KMS-11 (cell line): ENCODE data around the gene WASF2.
"Not testable (repeated sequence)": the region's sequence is repeated elsewhere in the genome, so short reads cannot be mapped to it uniquely, and the experiment has no call there.

Experiments
- H2AFZ ChIP-seq: fragments of 200-600 bp; sonication (generic); 2 replicates; pipeline ENCODE4 v1.6.1; 2016; ENCODE audit warnings: antibody characterized with exemption, mixed run types, low read depth
- H3K27ac ChIP-seq: fragments of 200-600 bp; sonication (generic); 2 replicates; pipeline ENCODE4 v1.6.1; 2016; ENCODE audit warnings: mild to moderate bottlenecking, mixed run types
- H3K27me3 ChIP-seq: fragments of 200-600 bp; sonication (generic); 2 replicates; pipeline ENCODE4 v1.6.1; 2017; ENCODE audit warnings: mild to moderate bottlenecking, low read depth, mixed run types, moderate library complexity; ENCODE audit not compliant: insufficient read depth
- H3K36me3 ChIP-seq: fragments of 200-600 bp; sonication (generic); 2 replicates; pipeline ENCODE4 v1.6.1; 2017; ENCODE audit warnings: mild to moderate bottlenecking, mixed run types; ENCODE audit not compliant: insufficient read depth
- H3K4me1 ChIP-seq: fragments of 200-600 bp; sonication (generic); 2 replicates; pipeline ENCODE4 v1.6.1; 2016; ENCODE audit warnings: mild to moderate bottlenecking, low read depth, mixed run types; ENCODE audit not compliant: poor library complexity, severe bottlenecking
- H3K4me2 ChIP-seq: fragments of 200-600 bp; sonication (generic); 2 replicates; pipeline ENCODE4 v1.7.0; 2016; ENCODE audit warnings: mild to moderate bottlenecking, mixed run types
- H3K4me3 ChIP-seq: fragments of 200-600 bp; sonication (generic); IDR thresholded peaks from 2 replicates; pipeline ENCODE4 v1.6.1; 2017; ENCODE audit warnings: low read depth, low read length, mixed read lengths; ENCODE audit not compliant: insufficient read depth
- H3K79me2 ChIP-seq: fragments of 200-600 bp; sonication (generic); 2 replicates; pipeline ENCODE4 v1.6.1; 2016; ENCODE audit warnings: low read depth, mixed run types; ENCODE audit not compliant: insufficient read depth
- H3K9ac ChIP-seq: fragments of 200-600 bp; sonication (generic); 2 replicates; pipeline ENCODE4 v1.6.1; 2016; ENCODE audit warnings: mild to moderate bottlenecking, mixed run types
- H4K20me1 ChIP-seq: fragments of 200-600 bp; sonication (generic); 2 replicates; pipeline ENCODE4 v1.6.1; 2016; ENCODE audit warnings: mild to moderate bottlenecking, mixed run types; ENCODE audit not compliant: insufficient read depth
- TF ChIP-seq, protein P1 (sequence below): fragments of 200-600 bp; sonication (generic); conservative IDR thresholded peaks from 2 replicates; pipeline ENCODE4 v1.6.1; 2017; ENCODE audit warnings: low read depth, mild to moderate bottlenecking, antibody characterized with exemption, low read length, moderate library complexity, mixed read lengths

WASF2 gene

DNA sequence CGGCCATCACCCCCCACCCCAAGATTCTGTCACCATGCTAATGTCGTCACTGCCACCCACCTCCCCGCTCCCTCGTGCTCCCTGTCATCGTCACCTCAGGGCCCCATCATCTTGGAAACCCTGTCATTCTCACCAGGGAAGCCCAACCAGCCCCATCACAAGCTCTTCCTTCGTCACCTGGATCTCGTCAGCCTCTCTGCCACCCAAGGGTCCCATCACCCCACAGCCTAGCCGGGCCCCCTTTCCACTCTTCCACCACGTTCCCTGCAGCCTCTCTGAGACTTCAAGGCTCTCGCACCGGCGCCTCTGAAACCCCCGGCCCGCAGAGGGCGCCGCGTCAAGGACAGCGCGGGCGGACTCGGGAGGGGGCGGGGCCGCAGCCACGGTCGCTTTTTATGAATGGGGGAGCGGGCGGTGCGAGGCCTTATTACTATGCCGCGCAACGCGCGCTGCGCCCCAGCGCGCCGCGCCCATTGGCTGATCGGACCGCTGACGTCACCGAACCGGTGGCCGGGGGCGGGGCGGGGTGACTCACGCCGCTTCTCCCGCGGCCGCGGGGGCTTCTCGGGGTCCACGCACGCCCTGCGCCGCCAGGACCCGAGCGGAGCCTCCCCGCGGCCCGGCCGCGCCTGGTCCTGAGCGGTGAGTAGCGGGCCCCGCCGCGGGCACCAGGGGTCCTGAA, 97.7 kb downstream of the WASF2 start, which contains the start of gene GPR3:
Gene GPR3, plus strand, starts transcription at position 527 of the 682 bp plus-strand sequence. CDS start 1,177 bp downstream, outside the sequence.
- no peak within 1 kb of the TSS for H3K27ac ChIP-seq

DNA sequence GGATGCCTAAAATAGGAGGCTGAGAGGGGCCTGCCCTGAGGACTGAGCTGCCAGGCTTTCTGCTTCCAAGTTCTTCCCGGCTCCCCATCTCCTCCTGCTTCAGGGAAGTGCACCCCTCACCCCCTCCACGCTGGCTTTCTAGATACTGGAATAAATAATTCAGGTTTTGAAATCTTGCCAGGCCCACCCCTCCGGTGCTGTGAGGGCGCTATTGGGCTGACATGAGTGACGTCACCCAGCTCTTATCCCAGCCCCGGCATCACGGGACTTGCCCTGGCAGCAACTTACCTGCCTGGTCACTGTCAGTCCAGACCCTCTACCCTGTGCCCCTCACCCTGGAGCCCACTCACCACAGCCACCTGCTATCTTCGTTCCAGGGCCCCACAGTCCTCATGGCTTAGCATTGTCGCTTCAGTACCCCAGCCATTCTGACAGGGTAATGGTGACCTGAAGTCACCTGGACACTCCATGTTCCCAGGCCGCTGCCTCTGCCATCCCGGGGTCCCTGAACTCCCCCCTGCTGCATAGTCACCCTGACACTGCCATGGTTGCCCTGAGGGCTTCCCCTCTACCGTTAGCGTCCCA, 98.4 kb downstream of the WASF2 start:
- 0 out of 2 replicates have a peak overlapping the region, but pooled peaks have one; percentile 69 for H3K9ac ChIP-seq
- peaks cover 3% of the 10 kb centered on the region; the same call in 1 of the 2 replicates for H3K27me3 ChIP-seq
- no peaks in the 10 kb centered on the region for H3K79me2 ChIP-seq
- H2AFZ ChIP-seq = peak overlapping the region; percentile 90
- no peaks in the 10 kb centered on the region for H4K20me1 ChIP-seq
- no peak overlapping the region for H3K4me3 ChIP-seq
- no peak overlapping the region for H3K27ac ChIP-seq
- H3K4me2 ChIP-seq = peak overlapping the region; percentile 10; the same call in 1 of the 2 replicates
- H3K4me1 ChIP-seq = peaks cover 7% of the 10 kb centered on the region
- no peaks in the 10 kb centered on the region for H3K36me3 ChIP-seq
- TF ChIP-seq, protein P1, sequence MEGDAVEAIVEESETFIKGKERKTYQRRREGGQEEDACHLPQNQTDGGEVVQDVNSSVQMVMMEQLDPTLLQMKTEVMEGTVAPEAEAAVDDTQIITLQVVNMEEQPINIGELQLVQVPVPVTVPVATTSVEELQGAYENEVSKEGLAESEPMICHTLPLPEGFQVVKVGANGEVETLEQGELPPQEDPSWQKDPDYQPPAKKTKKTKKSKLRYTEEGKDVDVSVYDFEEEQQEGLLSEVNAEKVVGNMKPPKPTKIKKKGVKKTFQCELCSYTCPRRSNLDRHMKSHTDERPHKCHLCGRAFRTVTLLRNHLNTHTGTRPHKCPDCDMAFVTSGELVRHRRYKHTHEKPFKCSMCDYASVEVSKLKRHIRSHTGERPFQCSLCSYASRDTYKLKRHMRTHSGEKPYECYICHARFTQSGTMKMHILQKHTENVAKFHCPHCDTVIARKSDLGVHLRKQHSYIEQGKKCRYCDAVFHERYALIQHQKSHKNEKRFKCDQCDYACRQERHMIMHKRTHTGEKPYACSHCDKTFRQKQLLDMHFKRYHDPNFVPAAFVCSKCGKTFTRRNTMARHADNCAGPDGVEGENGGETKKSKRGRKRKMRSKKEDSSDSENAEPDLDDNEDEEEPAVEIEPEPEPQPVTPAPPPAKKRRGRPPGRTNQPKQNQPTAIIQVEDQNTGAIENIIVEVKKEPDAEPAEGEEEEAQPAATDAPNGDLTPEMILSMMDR = no peak

More for the DNA sequence above, 97.7 kb downstream of the WASF2 start, which contains the start of gene GPR3:
- TF ChIP-seq, protein P1 = peak; percentile 49; the same call in 1 of the 2 replicates
- Histone ChIP-seq H2AFZ (peak within 1 kb of the TSS; percentile 90), H3K27me3 (no peaks in the 10 kb centered on the region; the same call in 1 of the 2 replicates), H3K4me2 (peak within 1 kb of the TSS; percentile 96), H3K4me3 (peak within 1 kb of the TSS; percentile 48), H3K4me1 (peaks cover 7% of the 10 kb centered on the region), H4K20me1 (no peaks in the 10 kb centered on the region), H3K9ac (peak within 1 kb of the TSS; percentile 69), H3K79me2 (no peaks in the 10 kb centered on the region), H3K36me3 (no peaks in the 10 kb centered on the region)

DNA sequence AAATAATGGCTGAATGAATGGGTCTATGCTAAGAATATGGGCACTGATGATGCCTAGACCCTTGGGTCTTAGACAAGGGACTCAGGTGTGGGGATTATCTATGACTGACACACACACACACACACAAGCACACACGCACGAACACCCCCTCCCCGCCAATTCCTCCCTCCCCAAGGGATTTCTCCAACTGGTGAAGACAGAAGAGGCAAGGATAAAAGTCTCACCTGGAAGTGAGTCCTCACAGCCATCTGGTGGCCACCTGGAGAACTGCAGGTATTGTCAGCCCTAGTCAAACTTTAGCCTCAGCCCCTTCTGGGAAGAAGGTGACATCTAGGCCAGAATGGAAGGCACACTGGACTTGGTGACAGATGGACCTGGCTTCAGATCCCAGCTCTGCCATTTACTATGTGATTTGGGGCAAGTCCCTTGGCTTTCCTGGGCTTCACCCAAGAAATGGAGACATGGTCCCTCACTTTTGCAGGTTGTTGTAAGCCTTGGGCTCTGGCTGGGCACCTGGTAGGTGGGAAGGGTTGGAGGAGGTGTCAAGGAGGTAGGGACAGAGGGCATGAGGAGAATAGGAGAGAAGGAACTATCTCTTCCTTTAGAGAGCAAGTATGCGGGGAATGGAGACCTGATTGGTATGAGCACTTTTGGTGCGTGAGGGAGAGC, 101.5 kb downstream of the WASF2 start:
- Histone ChIP-seq H3K4me3 (no peak overlapping the region), H4K20me1 (no peaks in the 10 kb centered on the region), H3K36me3 (no peaks in the 10 kb centered on the region), H3K4me2 (no peak overlapping the region), H3K9ac (no peak overlapping the region), H3K27me3 (peaks cover 3% of the 10 kb centered on the region; the same call in 1 of the 2 replicates), H3K27ac (no peak overlapping the region), H3K4me1 (no peaks in the 10 kb centered on the region), H2AFZ (no peak overlapping the region), H3K79me2 (no peaks in the 10 kb centered on the region)
- TF ChIP-seq, protein P1 = peak; percentile 93

DNA sequence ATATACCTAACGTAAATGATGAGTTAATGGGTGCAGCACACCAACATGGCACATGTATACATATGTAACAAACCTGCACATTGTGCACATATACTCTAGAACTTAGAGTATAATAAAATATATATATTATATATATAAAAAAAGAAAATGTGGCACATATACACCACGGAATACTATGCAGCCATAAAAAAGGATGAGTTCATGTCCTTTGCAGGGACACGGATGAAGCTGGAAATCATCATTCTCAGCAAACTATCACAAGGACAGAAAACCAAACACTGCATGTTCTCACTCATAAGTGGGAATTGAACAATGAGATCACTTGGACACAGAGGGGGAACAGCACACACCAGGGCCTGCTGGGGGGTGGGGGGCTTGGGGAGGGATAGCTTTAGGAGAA, 105.2 kb downstream of the WASF2 start:
- not testable (repeated sequence) for H3K27me3 ChIP-seq

More for the DNA sequence above, 105.2 kb downstream of the WASF2 start:
- not testable (repeated sequence) for H3K4me1 ChIP-seq, H3K36me3 ChIP-seq, H3K9ac ChIP-seq, H3K4me3 ChIP-seq, H3K27ac ChIP-seq, H3K4me2 ChIP-seq, H2AFZ ChIP-seq, H3K79me2 ChIP-seq, H4K20me1 ChIP-seq
